ENCODE data around the gene SMTN.
"Not testable (repeated sequence)": the region's sequence is repeated elsewhere in the genome, so short reads cannot be mapped to it uniquely, and the experiment has no call there.

GRCh38 chr22:31078389-31078788 is 2.7 kb upstream of the SMTN start:
- TF ChIP-seq POLR2A (IDR thresholded peaks at IDR 0.05; ENCODE audit: low read depth, low read length); POLR2AphosphoS5 (IDR thresholded peaks at IDR 0.05; ENCODE audit: low read depth, low read length); TAF1 (IDR thresholded peaks at IDR 0.05; ENCODE audit: borderline replicate concordance, low read depth, low read length): not testable (repeated sequence)
